ENCODE results near the gene U2AF2. TPM values are rescaled to one million over a fixed set of nuclear protein-coding genes. Genes with fewer than 3 reads are reported as not detected.
A peak's percentile ranks its signal among the peaks of the same experiment; 100 is the strongest.

The U2AF2 gene
- total and polyA plus RNA-seq, 12 donors: 58.9 to 243 (median 117) TPM

DNA sequence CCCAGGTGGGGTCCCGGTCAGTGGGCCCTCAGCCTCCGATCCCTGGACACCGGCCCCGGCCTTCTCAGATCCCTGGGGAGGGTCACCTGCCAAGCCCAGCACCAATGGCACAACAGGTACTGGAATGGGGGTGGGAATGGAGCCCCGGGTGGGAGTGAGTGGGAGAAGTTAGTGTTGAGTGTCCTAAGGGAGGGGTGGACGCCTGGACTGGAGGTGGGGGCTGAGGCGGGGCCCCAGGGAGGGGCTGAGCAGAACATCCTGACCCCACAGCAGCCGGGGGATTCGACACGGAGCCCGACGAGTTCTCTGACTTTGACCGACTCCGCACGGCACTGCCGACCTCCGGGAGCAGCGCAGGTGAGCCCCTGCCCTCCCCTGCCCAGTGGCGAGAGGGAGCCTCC lies 37.8 kb downstream of the U2AF2 start:
- no peak overlapping the region for H3K4me3 ChIP-seq
- H3K36me3 ChIP-seq (replicated peaks in 1 of 2): peaks cover 0 to 88% of the 10 kb centered on the region in 2 donors
- no peaks in the 10 kb centered on the region for H3K27me3 ChIP-seq
- 93 to 95% (median 94%) methylated on average over 11 to 19 of the region's 19 CpGs for WGBS, 4 donors
- H3K4me1 ChIP-seq (replicated peaks in 1 of 2): no peaks in the 10 kb centered on the region
- no peak overlapping the region for H3K27ac ChIP-seq
- intact Hi-C loops (cut with DNase I): no loop called here
- TF ChIP-seq POLR2A (IDR thresholded peaks at IDR 0.05): no peak
- TF ChIP-seq, protein P1, sequence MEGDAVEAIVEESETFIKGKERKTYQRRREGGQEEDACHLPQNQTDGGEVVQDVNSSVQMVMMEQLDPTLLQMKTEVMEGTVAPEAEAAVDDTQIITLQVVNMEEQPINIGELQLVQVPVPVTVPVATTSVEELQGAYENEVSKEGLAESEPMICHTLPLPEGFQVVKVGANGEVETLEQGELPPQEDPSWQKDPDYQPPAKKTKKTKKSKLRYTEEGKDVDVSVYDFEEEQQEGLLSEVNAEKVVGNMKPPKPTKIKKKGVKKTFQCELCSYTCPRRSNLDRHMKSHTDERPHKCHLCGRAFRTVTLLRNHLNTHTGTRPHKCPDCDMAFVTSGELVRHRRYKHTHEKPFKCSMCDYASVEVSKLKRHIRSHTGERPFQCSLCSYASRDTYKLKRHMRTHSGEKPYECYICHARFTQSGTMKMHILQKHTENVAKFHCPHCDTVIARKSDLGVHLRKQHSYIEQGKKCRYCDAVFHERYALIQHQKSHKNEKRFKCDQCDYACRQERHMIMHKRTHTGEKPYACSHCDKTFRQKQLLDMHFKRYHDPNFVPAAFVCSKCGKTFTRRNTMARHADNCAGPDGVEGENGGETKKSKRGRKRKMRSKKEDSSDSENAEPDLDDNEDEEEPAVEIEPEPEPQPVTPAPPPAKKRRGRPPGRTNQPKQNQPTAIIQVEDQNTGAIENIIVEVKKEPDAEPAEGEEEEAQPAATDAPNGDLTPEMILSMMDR (IDR thresholded peaks at IDR 0.05): no peak
- DNase-seq: peak in 1 of 7 donors; percentile 17
- no peaks in the 10 kb centered on the region for H3K9me3 ChIP-seq (replicated peaks in 1 of 3)

GRCh38 chr19:55693336-55693974 lies 38.6 kb downstream of the U2AF2 start:
- DNase-seq: peak in 1 of 7 donors; percentile 13
- WGBS, 4 donors: 93 to 96% (median 94%) methylated on average over 9 to 20 of the region's 20 CpGs
- no peaks in the 10 kb centered on the region for H3K4me1 ChIP-seq (replicated peaks in 1 of 2)
- intact Hi-C loops (cut with DNase I): no loop called here
- TF ChIP-seq, protein P1 (IDR thresholded peaks at IDR 0.05): no peak
- TF ChIP-seq POLR2A (IDR thresholded peaks at IDR 0.05): no peak
- peaks cover 0 to 87% of the 10 kb centered on the region in 2 donors for H3K36me3 ChIP-seq (replicated peaks in 1 of 2)
- H3K4me3 ChIP-seq: no peak overlapping the region
- no peaks in the 10 kb centered on the region for H3K9me3 ChIP-seq (replicated peaks in 1 of 3)
- no peaks in the 10 kb centered on the region for H3K27me3 ChIP-seq
- no peak overlapping the region for H3K27ac ChIP-seq

GRCh38 chr19:55694241-55694655 lies 39.4 kb downstream of the U2AF2 start:
- WGBS, 4 donors: 82 to 93% (median 88%) methylated on average over 13 to 15 of the region's 15 CpGs
- no peak for DNase-seq
- intact Hi-C loops (cut with DNase I): no loop called here
- Histone ChIP-seq H3K36me3 (replicated peaks in 1 of 2) (peaks cover 0 to 88% of the 10 kb centered on the region in 2 donors), H3K27me3 (no peaks in the 10 kb centered on the region), H3K4me3 (no peak overlapping the region), H3K27ac (no peak overlapping the region), H3K4me1 (replicated peaks in 1 of 2) (no peaks in the 10 kb centered on the region), H3K9me3 (replicated peaks in 1 of 3) (no peaks in the 10 kb centered on the region)
- no peak for TF ChIP-seq POLR2A (IDR thresholded peaks at IDR 0.05)
- TF ChIP-seq, protein P1 (IDR thresholded peaks at IDR 0.05): no peak

DNA sequence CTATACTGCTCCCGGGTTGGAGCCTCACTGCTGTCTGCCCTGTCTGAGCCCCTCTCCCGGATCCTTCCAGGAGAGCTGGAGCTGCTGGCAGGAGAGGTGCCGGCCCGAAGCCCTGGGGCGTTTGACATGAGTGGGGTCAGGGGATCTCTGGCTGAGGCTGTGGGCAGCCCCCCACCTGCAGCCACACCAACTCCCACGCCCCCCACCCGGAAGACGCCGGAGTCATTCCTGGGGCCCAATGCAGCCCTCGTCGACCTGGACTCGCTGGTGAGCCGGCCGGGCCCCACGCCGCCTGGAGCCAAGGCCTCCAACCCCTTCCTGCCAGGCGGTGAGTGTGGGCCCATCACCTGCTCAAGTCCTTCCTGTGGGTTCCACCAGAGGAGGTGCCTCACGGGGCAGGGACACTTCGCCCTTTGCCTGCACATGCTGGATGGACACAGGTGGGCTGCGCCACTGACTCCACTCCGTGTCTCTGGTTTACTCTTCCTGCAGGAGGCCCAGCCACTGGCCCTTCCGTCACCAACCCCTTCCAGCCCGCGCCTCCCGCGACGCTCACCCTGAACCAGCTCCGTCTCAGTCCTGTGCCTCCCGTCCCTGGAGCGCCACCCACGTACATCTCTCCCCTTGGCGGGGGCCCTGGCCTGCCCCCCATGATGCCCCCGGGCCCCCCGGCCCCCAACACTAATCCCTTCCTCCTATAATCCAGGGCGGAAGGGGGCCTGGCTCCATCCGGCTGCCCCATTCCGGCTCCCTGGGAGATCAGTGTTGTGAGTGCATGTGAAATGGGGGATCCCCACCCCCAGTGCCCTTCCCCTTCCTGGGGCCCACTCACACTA lies 40.0 kb downstream of the U2AF2 start:
- Histone ChIP-seq H3K27me3 (no peaks in the 10 kb centered on the region), H3K4me1 (replicated peaks in 1 of 2) (no peaks in the 10 kb centered on the region), H3K4me3 (no peak overlapping the region), H3K27ac (no peak overlapping the region), H3K9me3 (replicated peaks in 1 of 3) (no peaks in the 10 kb centered on the region), H3K36me3 (replicated peaks in 1 of 2) (peaks cover 0 to 82% of the 10 kb centered on the region in 2 donors)
- intact Hi-C loops (cut with DNase I): no loop called here
- WGBS, 4 donors: 90 to 94% (median 93%) methylated on average over 22 to 37 of the region's 37 CpGs
- TF ChIP-seq, protein P1 (IDR thresholded peaks at IDR 0.05): no peak
- TF ChIP-seq POLR2A (IDR thresholded peaks at IDR 0.05): no peak
- peak in 1 of 7 donors; percentile 19 for DNase-seq
